Measurements from ENCODE around the gene DALRD3.
"Not testable (repeated sequence)": the region's sequence is repeated elsewhere in the genome, so short reads cannot be mapped to it uniquely, and the experiment has no call there.

The DALRD3 gene

DNA sequence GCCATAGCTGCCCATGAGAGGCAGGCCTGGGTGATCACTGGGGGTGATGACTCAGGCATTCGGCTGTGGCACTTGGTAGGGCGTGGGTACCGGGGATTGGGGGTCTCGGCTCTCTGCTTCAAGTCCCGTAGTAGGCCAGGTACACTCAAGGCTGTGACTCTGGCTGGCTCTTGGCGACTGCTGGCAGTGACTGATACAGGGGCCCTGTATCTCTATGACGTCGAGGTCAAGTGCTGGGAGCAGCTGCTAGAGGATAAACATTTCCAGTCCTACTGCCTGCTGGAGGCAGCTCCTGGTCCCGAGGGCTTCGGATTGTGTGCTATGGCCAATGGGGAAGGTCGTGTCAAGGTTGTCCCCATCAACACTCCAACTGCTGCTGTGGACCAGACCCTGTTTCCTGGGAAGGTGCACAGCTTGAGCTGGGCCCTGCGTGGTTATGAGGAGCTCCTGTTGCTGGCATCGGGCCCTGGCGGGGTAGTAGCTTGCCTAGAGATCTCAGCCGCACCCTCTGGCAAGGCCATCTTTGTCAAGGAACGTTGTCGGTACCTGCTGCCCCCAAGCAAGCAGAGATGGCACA, 5.9 kb downstream of the DALRD3 start:
- Histone ChIP-seq H3K4me3 (no peak overlapping the region), H3K27ac (no peak overlapping the region), H3K9me3 (no peaks in the 10 kb centered on the region), H3K27me3 (no peaks in the 10 kb centered on the region), H3K36me3 (peaks cover 18 to 69% (median 37%) of the 10 kb centered on the region in 3 donors), H3K4me1 (peaks cover 0 to 35% (median 18%) of the 10 kb centered on the region in 4 donors)
- DNase-seq, result no peak
- intact Hi-C loops (cut with DNase I; ENCODE audit: low total_unique reads), result no loop called here
- TF ChIP-seq, protein P1, sequence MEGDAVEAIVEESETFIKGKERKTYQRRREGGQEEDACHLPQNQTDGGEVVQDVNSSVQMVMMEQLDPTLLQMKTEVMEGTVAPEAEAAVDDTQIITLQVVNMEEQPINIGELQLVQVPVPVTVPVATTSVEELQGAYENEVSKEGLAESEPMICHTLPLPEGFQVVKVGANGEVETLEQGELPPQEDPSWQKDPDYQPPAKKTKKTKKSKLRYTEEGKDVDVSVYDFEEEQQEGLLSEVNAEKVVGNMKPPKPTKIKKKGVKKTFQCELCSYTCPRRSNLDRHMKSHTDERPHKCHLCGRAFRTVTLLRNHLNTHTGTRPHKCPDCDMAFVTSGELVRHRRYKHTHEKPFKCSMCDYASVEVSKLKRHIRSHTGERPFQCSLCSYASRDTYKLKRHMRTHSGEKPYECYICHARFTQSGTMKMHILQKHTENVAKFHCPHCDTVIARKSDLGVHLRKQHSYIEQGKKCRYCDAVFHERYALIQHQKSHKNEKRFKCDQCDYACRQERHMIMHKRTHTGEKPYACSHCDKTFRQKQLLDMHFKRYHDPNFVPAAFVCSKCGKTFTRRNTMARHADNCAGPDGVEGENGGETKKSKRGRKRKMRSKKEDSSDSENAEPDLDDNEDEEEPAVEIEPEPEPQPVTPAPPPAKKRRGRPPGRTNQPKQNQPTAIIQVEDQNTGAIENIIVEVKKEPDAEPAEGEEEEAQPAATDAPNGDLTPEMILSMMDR (IDR thresholded peaks at IDR 0.05), result no peak

DNA sequence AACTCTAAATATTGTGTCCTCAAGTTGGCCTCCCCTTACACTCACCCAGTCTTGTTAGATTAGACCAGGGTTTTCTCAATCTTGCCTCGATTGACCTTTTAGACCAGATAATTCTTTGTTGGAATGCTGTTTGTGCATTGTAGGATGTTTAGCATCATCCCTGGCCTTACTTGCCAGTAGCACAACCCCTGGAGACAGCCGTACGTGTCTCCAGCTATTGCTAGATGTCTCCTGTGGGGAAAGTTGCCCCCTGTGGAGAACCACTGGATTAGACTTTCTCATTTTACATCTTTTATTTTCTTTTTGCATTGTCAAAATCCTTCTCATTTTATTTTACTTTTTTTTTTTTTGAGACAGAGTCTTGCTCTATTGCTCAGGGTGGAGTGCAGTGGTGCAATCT, 9.0 kb downstream of the DALRD3 start:
- no peaks in the 10 kb centered on the region for H3K9me3 ChIP-seq
- H3K4me1 ChIP-seq, result peaks cover 0 to 32% (median 18%) of the 10 kb centered on the region in 4 donors
- H3K27me3 ChIP-seq, result no peaks in the 10 kb centered on the region
- no peak for DNase-seq
- peaks cover under 1 to 49% (median 24%) of the 10 kb centered on the region in 3 donors for H3K36me3 ChIP-seq
- H3K27ac ChIP-seq, result no peak overlapping the region
- intact Hi-C loops (cut with DNase I; ENCODE audit: low total_unique reads), result no loop called here
- H3K4me3 ChIP-seq, result no peak overlapping the region
- TF ChIP-seq, protein P1 (IDR thresholded peaks at IDR 0.05), result no peak

DNA sequence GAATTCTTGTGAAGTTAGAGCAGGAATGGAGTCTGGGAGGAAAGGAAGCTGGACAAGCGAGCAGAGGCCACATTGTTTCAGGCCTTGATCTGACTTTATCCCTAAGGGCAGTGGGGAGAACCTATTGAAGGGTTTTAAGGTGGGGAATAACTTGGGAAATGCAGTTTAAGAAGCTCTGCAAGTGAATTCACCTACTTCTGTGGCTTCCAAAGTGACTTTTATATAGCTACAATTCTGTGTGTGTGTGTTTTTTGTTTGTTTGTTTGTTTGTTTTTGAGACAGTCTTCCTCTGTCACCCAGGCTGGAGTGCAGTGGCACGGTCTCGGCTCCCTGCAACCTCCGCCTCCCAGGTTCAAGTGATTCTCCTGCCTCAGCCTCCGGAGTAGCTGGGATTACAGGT, 9.8 kb downstream of the DALRD3 start:
- H3K27me3 ChIP-seq; H3K9me3 ChIP-seq; intact Hi-C loops (cut with DNase I; ENCODE audit: low total_unique reads); DNase-seq: not testable (repeated sequence)
- H3K4me1 ChIP-seq, result peaks cover 0 to 32% (median 18%) of the 10 kb centered on the region in 4 donors
- H3K4me3 ChIP-seq, result peak overlapping the region in 1 of 2 donors; percentile 72
- peak overlapping the region; percentile 92 to 97 for H3K27ac ChIP-seq
- peaks cover 0 to 47% (median 18%) of the 10 kb centered on the region in 3 donors for H3K36me3 ChIP-seq

DNA sequence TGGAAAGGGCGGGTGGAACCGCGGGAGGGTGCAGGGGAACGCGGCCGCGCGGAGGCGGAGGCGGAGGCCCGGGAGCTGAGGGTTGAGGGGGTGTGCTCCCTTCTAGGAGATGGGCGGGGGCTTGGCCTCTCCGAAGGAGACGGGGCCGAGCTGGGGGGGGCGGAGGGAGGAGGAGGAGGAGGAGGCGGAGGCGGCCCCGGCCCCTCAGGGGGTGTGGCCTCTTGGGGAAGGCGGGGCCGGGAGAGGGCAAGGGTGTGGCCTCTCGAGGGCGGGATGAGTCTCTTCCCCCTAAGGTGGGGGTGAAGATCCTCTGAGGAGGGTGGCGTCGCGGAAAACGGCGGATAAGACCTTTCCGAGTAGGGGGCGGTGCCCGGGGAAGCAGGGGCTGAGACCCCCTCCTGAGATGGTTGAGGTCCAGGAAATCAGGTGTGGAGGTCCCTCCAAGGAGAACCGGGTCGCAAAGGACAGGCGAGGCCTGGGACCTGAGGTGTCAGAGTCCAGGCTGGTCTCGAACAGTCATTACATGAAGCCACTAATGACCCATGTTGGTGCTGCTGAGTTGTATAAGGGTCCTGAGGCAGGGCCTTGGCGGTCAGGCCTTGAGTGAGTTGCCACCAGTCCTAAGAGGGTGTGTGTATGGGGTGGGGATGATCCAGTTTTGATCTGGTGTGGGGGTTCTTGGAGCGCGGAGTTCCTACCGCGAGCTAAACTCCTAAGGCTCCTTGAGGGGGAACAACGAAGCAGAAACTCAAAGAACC, 10.4 kb downstream of the DALRD3 start:
- H3K27ac ChIP-seq, result peak overlapping the region; percentile 92 to 97
- peak overlapping the region; percentile 72 to 77 for H3K4me3 ChIP-seq
- DNase-seq, result peak; percentile 87 to 94
- intact Hi-C loops (cut with DNase I; ENCODE audit: low total_unique reads), result no loop called here
- no peaks in the 10 kb centered on the region for H3K9me3 ChIP-seq
- TF ChIP-seq, protein P1 (IDR thresholded peaks at IDR 0.05), result no peak
- peaks cover 0 to 46% (median 16%) of the 10 kb centered on the region in 3 donors for H3K36me3 ChIP-seq
- no peaks in the 10 kb centered on the region for H3K27me3 ChIP-seq
- peaks cover 0 to 28% (median 18%) of the 10 kb centered on the region in 4 donors for H3K4me1 ChIP-seq

DNA sequence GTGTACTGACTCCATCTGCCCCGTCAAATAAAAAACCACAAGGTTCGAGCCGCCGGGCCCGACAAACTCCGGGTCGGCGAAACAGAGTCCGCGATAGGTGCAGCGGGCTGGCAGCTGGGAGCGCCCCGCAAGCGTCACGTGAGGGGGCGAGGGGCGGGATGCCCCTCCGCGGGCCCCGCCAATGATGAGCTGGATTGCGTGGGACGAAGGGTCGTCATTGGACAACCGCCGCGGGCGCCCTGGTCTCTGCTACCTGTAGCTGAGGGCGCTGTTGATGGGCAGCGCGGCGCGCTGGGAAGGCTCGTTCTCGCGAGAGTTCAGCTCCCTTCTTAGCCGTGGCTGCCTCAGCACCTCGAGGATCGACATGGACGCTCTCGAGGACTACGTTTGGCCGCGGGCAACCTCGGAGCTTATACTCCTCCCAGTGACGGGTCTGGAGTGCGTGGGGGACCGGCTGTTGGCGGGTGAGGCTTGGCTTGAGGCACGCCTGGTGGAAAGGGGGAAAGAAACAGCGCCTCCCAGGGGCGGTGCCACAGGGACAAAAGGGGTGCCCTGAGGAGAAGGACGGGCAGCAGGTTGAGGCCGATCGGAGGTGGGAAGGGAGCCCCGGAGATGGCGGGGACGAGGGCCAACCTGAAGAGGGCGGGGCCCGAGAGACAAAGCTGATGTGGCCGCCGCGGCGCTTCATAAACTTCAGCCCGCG, 11.2 kb downstream of the DALRD3 start, which contains the start of gene WDR6:
WDR6 (plus strand) TSS at position 324 of the 703 bp plus-strand sequence; CDS start at position 365, 41 bp downstream.
- Histone ChIP-seq H3K4me1 (peaks cover 0 to 23% (median 18%) of the 10 kb centered on the region in 4 donors), H3K36me3 (peaks cover 0 to 39% (median 9%) of the 10 kb centered on the region in 3 donors), H3K27me3 (no peaks in the 10 kb centered on the region), H3K27ac (peak within 1 kb of the TSS; percentile 92 to 97), H3K4me3 (peak within 1 kb of the TSS; percentile 72 to 77), H3K9me3 (no peaks in the 10 kb centered on the region)
- intact Hi-C loops (cut with DNase I; ENCODE audit: low total_unique reads), result no loop called here
- peak; percentile 98 to 99 for DNase-seq
- TF ChIP-seq, protein P1 (IDR thresholded peaks at IDR 0.05), result peak; percentile 14 to 39

Measured in tibial artery (tissue), 4 donors.